Activated CD4-positive, alpha-beta T cell treated with anti-CD3 and anti-CD28 coated beads for 48 hours (primary cell): Measurements from ENCODE around the gene EHMT2.
"Not testable (repeated sequence)": the region's sequence is repeated elsewhere in the genome, so short reads cannot be mapped to it uniquely, and the experiment has no call there.

Experiments used
- DNase-seq: peaks from one replicate; pipeline ENCODE4 v3.0.0-alpha.2; 2020

Gene EHMT2

GRCh38 chr6:31869343-31869742, 28.2 kb downstream of the EHMT2 start:
- no peak for DNase-seq

- DNase-seq: not testable (repeated sequence)
These were observed 28.9 kb downstream of the EHMT2 start for GRCh38 chr6:31868658-31868971.

GRCh38 chr6:31865205-31866118, 32.0 kb downstream of the EHMT2 start:
- no peak for DNase-seq

- DNase-seq: no peak
These were observed 32.7 kb downstream of the EHMT2 start for GRCh38 chr6:31864818-31865204.

GRCh38 chr6:31864123-31864562, 33.4 kb downstream of the EHMT2 start:
- DNase-seq: not testable (repeated sequence)

- peak; percentile 99 for DNase-seq
These were observed 34.9 kb downstream of the EHMT2 start, which contains the start of gene NEU1 for GRCh38 chr6:31862344-31863235. Gene NEU1, minus strand, starts transcription at chr6:31862821. Its CDS starts 45 bp downstream, at chr6:31862776.

GRCh38 chr6:31861919-31862343, 35.6 kb downstream of the EHMT2 start:
- DNase-seq: no peak

- DNase-seq: no peak
These were observed 36.3 kb downstream of the EHMT2 start for GRCh38 chr6:31861150-31861549.

GRCh38 chr6:31860349-31860748, 37.1 kb downstream of the EHMT2 start:
- DNase-seq: no peak

- DNase-seq: no peak
These were observed 37.6 kb downstream of the EHMT2 start for GRCh38 chr6:31859923-31860322.

GRCh38 chr6:31858707-31859106, 38.8 kb downstream of the EHMT2 start:
- no peak for DNase-seq

- DNase-seq: not testable (repeated sequence)
These were observed 39.7 kb downstream of the EHMT2 start for GRCh38 chr6:31857774-31858173.

- not testable (repeated sequence) for DNase-seq
These were observed 45.3 kb downstream of the EHMT2 start for GRCh38 chr6:31851980-31852718.

GRCh38 chr6:31851485-31851832, 46.0 kb downstream of the EHMT2 start:
- no peak for DNase-seq

GRCh38 chr6:31850765-31851484, 46.6 kb downstream of the EHMT2 start:
- DNase-seq: no peak

GRCh38 chr6:31847276-31847978, 50.1 kb downstream of the EHMT2 start:
- no peak for DNase-seq

GRCh38 chr6:31844507-31844906, 53.0 kb downstream of the EHMT2 start:
- no peak for DNase-seq

GRCh38 chr6:31842053-31842452, 55.4 kb downstream of the EHMT2 start:
- no peak for DNase-seq

- DNase-seq: not testable (repeated sequence)
These were observed 57.7 kb downstream of the EHMT2 start for GRCh38 chr6:31839779-31840126.

GRCh38 chr6:31838968-31839367, 58.5 kb downstream of the EHMT2 start:
- no peak for DNase-seq

GRCh38 chr6:31838114-31838553, 59.4 kb downstream of the EHMT2 start:
- not testable (repeated sequence) for DNase-seq
